ENCODE measurements around the gene PDE5A. TPM values are rescaled to one million over a fixed set of nuclear protein-coding genes. Genes with fewer than 3 reads are reported as not detected.
"Not testable (repeated sequence)": the region's sequence is repeated elsewhere in the genome, so short reads cannot be mapped to it uniquely, and the experiment has no call there.

PDE5A gene
- total RNA-seq, 2 experiments from 2014 or later, result 0.25 to 0.47 TPM

- H3K4me1 Mint-ChIP-seq; H3K36me3 Mint-ChIP-seq (ENCODE audit: low read depth); intact Hi-C loops (cut with DNase I, micrococcal nuclease); CTCF ChIA-PET; ATAC-seq; DNase-seq; H3K4me3 Mint-ChIP-seq; POLR2A ChIA-PET; H3K27ac Mint-ChIP-seq; H3K9me3 Mint-ChIP-seq (ENCODE audit: low read depth): not testable (repeated sequence)
- H3K27me3 Mint-ChIP-seq, result peaks cover 16% of the 10 kb centered on the region
These were observed 34.0 kb upstream of the PDE5A start for GRCh38 chr4:119662612-119663011.

GRCh38 chr4:119661231-119661630, 32.6 kb upstream of the PDE5A start:
- Mint-ChIP-seq H3K27me3 (peaks cover 12% of the 10 kb centered on the region), H3K4me1 (no peaks in the 10 kb centered on the region), H3K27ac (no peak overlapping the region), H3K9me3 (ENCODE audit: low read depth) (no peaks in the 10 kb centered on the region), H3K36me3 (ENCODE audit: low read depth) (no peaks in the 10 kb centered on the region), H3K4me3 (no peak overlapping the region)
- ATAC-seq, result no peak
- intact Hi-C loops (cut with DNase I, micrococcal nuclease), result no loop called here
- DNase-seq, result no peak
- ChIA-PET POLR2A (no interaction called here), CTCF (no interaction called here)

- ATAC-seq (no peak), DNase-seq (no peak)
- CTCF ChIA-PET, result interaction anchor here (1.5 to 1.7 kb wide), 2 partner anchors 19 to 32 kb away, joined by 4 to 5 read pairs; partner anchors contain the start of gene PDE5A
- no peaks in the 10 kb centered on the region for H3K36me3 Mint-ChIP-seq (ENCODE audit: low read depth)
- intact Hi-C loops (cut with DNase I, micrococcal nuclease), result no loop called here
- peaks cover 10% of the 10 kb centered on the region for H3K27me3 Mint-ChIP-seq
- POLR2A ChIA-PET, result interaction anchor here (0.7 kb wide), 1 partner anchor 566 kb away, joined by 3 read pairs; no protein-coding TSS in a partner anchor
- H3K27ac Mint-ChIP-seq, result no peak overlapping the region
- no peaks in the 10 kb centered on the region for H3K9me3 Mint-ChIP-seq (ENCODE audit: low read depth)
- no peak overlapping the region for H3K4me3 Mint-ChIP-seq
- H3K4me1 Mint-ChIP-seq, result no peaks in the 10 kb centered on the region
These were observed 31.0 kb upstream of the PDE5A start for GRCh38 chr4:119659576-119659975.

- no peak for DNase-seq
- Mint-ChIP-seq H3K4me3 (no peak overlapping the region), H3K27me3 (peaks cover 4% of the 10 kb centered on the region), H3K27ac (no peak overlapping the region), H3K9me3 (ENCODE audit: low read depth) (no peaks in the 10 kb centered on the region), H3K36me3 (ENCODE audit: low read depth) (no peaks in the 10 kb centered on the region), H3K4me1 (no peaks in the 10 kb centered on the region)
- ATAC-seq, result no peak
- POLR2A ChIA-PET, result no interaction called here
- intact Hi-C loops (cut with DNase I, micrococcal nuclease), result no loop called here
- CTCF ChIA-PET, result interaction anchor here (0.9 kb wide), 1 partner anchor 130 kb away, joined by 3 read pairs; no protein-coding TSS in a partner anchor
These were observed 28.6 kb upstream of the PDE5A start for GRCh38 chr4:119657111-119657611.

- POLR2A ChIA-PET, result no interaction called here
- no peaks in the 10 kb centered on the region for H3K4me1 Mint-ChIP-seq
- H3K4me3 Mint-ChIP-seq, result no peak overlapping the region
- no peak overlapping the region for H3K27ac Mint-ChIP-seq
- intact Hi-C loops (cut with DNase I, micrococcal nuclease), result no loop called here
- no peak for DNase-seq
- no peak for ATAC-seq
- H3K9me3 Mint-ChIP-seq (ENCODE audit: low read depth), result no peaks in the 10 kb centered on the region
- CTCF ChIA-PET, result no interaction called here
- no peaks in the 10 kb centered on the region for H3K36me3 Mint-ChIP-seq (ENCODE audit: low read depth)
- H3K27me3 Mint-ChIP-seq, result peaks cover 4% of the 10 kb centered on the region
These were observed 27.7 kb upstream of the PDE5A start for GRCh38 chr4:119656342-119656741.

GRCh38 chr4:119655111-119655837, 26.7 kb upstream of the PDE5A start:
- H3K4me1 Mint-ChIP-seq, result no peaks in the 10 kb centered on the region
- peaks cover under 1% of the 10 kb centered on the region for H3K27me3 Mint-ChIP-seq
- H3K9me3 Mint-ChIP-seq (ENCODE audit: low read depth), result no peaks in the 10 kb centered on the region
- intact Hi-C loops (cut with DNase I, micrococcal nuclease), result no loop called here
- ChIA-PET POLR2A (no interaction called here), CTCF (interaction anchor here (1.0 to 2.0 kb wide), 2 partner anchors 10 to 28 kb away, joined by 3 to 5 read pairs; no protein-coding TSS in a partner anchor)
- DNase-seq (no peak), ATAC-seq (no peak)
- H3K4me3 Mint-ChIP-seq, result no peak overlapping the region
- no peaks in the 10 kb centered on the region for H3K36me3 Mint-ChIP-seq (ENCODE audit: low read depth)
- H3K27ac Mint-ChIP-seq, result no peak overlapping the region

GRCh38 chr4:119653990-119654389, 25.4 kb upstream of the PDE5A start:
- Mint-ChIP-seq H3K27me3 (peaks cover 3% of the 10 kb centered on the region), H3K9me3 (ENCODE audit: low read depth) (no peaks in the 10 kb centered on the region), H3K36me3 (ENCODE audit: low read depth) (no peaks in the 10 kb centered on the region), H3K4me1 (no peaks in the 10 kb centered on the region), H3K4me3 (no peak overlapping the region), H3K27ac (no peak overlapping the region)
- DNase-seq (no peak), ATAC-seq (no peak)
- ChIA-PET CTCF (interaction anchor here (1.0 to 2.0 kb wide), 4 partner anchors 9 to 28 kb away, joined by 3 to 5 read pairs (median 3); no protein-coding TSS in a partner anchor), POLR2A (no interaction called here)
- intact Hi-C loops (cut with DNase I, micrococcal nuclease), result no loop called here

GRCh38 chr4:119652998-119653397, 24.4 kb upstream of the PDE5A start:
- H3K36me3 Mint-ChIP-seq (ENCODE audit: low read depth), result no peaks in the 10 kb centered on the region
- intact Hi-C loops (cut with DNase I, micrococcal nuclease), result no loop called here
- no peaks in the 10 kb centered on the region for H3K4me1 Mint-ChIP-seq
- no peaks in the 10 kb centered on the region for H3K9me3 Mint-ChIP-seq (ENCODE audit: low read depth)
- H3K27me3 Mint-ChIP-seq, result peaks cover 6% of the 10 kb centered on the region
- ChIA-PET CTCF (interaction anchor here (1.3 kb wide), 1 partner anchor 13 kb away, joined by 3 read pairs; no protein-coding TSS in a partner anchor), POLR2A (no interaction called here)
- DNase-seq (no peak), ATAC-seq (no peak)
- H3K27ac Mint-ChIP-seq, result no peak overlapping the region
- no peak overlapping the region for H3K4me3 Mint-ChIP-seq

GRCh38 chr4:119648398-119648797, 19.8 kb upstream of the PDE5A start:
- ChIA-PET CTCF (interaction anchor here (1.2 kb wide), 1 partner anchor 33 kb away, joined by 3 read pairs; no protein-coding TSS in a partner anchor), POLR2A (no interaction called here)
- no peaks in the 10 kb centered on the region for H3K9me3 Mint-ChIP-seq (ENCODE audit: low read depth)
- H3K27me3 Mint-ChIP-seq, result peaks cover 20% of the 10 kb centered on the region
- no peak for ATAC-seq
- H3K4me3 Mint-ChIP-seq, result no peak overlapping the region
- no peaks in the 10 kb centered on the region for H3K36me3 Mint-ChIP-seq (ENCODE audit: low read depth)
- H3K4me1 Mint-ChIP-seq, result no peaks in the 10 kb centered on the region
- no peak for DNase-seq
- intact Hi-C loops (cut with DNase I, micrococcal nuclease), result no loop called here
- no peak overlapping the region for H3K27ac Mint-ChIP-seq

- intact Hi-C loops (cut with DNase I, micrococcal nuclease), result no loop called here
- H3K9me3 Mint-ChIP-seq (ENCODE audit: low read depth), result no peaks in the 10 kb centered on the region
- ATAC-seq, result no peak
- no peaks in the 10 kb centered on the region for H3K4me1 Mint-ChIP-seq
- no peak overlapping the region for H3K27ac Mint-ChIP-seq
- H3K4me3 Mint-ChIP-seq, result no peak overlapping the region
- DNase-seq, result no peak
- no peaks in the 10 kb centered on the region for H3K36me3 Mint-ChIP-seq (ENCODE audit: low read depth)
- ChIA-PET POLR2A (no interaction called here), CTCF (interaction anchor here (1.2 kb wide), 1 partner anchor 34 kb away, joined by 3 read pairs; no protein-coding TSS in a partner anchor)
- peaks cover 20% of the 10 kb centered on the region for H3K27me3 Mint-ChIP-seq
These were observed 19.0 kb upstream of the PDE5A start for GRCh38 chr4:119647558-119647957.

- CTCF ChIA-PET, result interaction anchor here (0.6 to 1.4 kb wide), 2 partner anchors 18 to 408 kb away, joined by 3 to 7 read pairs; partner anchors contain the start of gene PDE5A
- no peaks in the 10 kb centered on the region for H3K4me1 Mint-ChIP-seq
- no peak overlapping the region for H3K4me3 Mint-ChIP-seq
- H3K9me3 Mint-ChIP-seq (ENCODE audit: low read depth), result no peaks in the 10 kb centered on the region
- DNase-seq (no peak), ATAC-seq (no peak)
- H3K36me3 Mint-ChIP-seq (ENCODE audit: low read depth), result no peaks in the 10 kb centered on the region
- POLR2A ChIA-PET, result no interaction called here
- intact Hi-C loops (cut with DNase I, micrococcal nuclease), result no loop called here
- H3K27me3 Mint-ChIP-seq, result peaks cover 20% of the 10 kb centered on the region
- H3K27ac Mint-ChIP-seq, result no peak overlapping the region
These were observed 17.9 kb upstream of the PDE5A start for GRCh38 chr4:119646347-119647071.
